GM10266 (cell line): ENCODE data around the gene CYP24A1.

Experiments
- DNase-seq: peaks from one replicate; pipeline ENCODE4 v3.0.0; 2012; ENCODE audit errors: extremely low spot score
- CTCF ChIP-seq: IDR thresholded peaks from 2 replicates; pipeline ENCODE4 v1.5.1; 2012; ENCODE audit warnings: mild to moderate bottlenecking, low read depth; ENCODE audit not compliant: control insufficient read depth, insufficient read depth; ENCODE audit errors: missing control alignments

The CYP24A1 gene

GRCh38 chr20:54108326-54108642, 65.5 kb downstream of the CYP24A1 start:
- TF ChIP-seq CTCF, result no peak
- DNase-seq, result no peak

DNA sequence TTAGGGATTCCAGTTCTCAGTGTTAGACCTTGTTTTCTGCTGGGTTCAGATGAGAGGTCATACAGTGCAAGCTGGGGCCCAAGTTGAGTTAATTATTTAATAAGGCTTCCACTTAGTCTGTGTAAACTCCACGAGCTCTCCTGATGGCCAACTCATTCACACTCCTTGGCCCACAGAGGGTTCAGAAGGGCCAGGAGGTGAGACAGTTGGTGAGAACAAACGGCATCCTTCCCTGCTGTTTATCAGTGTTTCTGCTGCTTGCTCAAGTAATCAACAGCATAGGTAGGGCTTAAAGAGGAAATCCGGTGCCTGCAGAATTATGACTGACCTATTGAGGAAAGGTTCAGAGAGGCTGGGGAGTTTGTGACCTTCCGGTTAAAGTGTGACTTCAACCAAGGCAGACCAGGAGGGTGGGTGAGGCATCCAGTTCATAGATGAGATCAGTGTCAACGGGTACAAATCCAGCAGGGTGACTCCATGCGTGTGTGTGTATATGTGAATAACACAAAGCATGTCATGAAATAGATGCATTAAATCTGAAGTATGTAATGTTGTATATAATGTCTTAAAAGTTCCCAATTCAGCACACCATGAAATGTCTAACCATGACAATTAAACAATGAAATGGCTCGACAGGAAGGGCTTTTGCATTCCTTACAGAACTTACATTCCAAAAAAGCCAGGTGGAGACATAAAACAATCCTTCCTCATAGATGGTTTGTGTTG, 66.0 kb downstream of the CYP24A1 start:
- no peak for DNase-seq
- TF ChIP-seq CTCF, result no peak

GRCh38 chr20:54107181-54107580, 66.6 kb downstream of the CYP24A1 start:
- no peak for TF ChIP-seq CTCF
- DNase-seq, result no peak

- DNase-seq, result no peak
- TF ChIP-seq CTCF, result no peak
These were observed 67.6 kb downstream of the CYP24A1 start for GRCh38 chr20:54106162-54106561.

DNA sequence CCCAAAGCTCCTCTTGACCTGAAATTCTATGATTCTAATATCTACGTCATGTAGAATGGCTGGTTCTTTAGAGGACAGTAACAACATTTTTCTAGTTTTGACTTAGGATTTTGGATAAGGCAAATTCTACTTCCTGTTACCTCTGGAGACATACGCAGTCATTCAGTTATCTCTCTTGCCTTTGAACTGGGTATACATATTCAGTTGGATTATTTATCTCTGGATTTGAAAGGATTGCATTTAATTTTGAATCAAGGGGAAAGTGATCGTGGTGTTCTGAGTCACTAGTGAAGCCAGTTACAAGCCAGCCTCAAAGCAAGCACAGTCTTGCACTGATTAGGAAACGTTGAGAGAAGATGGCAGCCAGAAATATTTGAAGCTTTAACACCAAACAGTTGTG, 68.1 kb downstream of the CYP24A1 start:
- no peak for DNase-seq
- TF ChIP-seq CTCF, result no peak

DNA sequence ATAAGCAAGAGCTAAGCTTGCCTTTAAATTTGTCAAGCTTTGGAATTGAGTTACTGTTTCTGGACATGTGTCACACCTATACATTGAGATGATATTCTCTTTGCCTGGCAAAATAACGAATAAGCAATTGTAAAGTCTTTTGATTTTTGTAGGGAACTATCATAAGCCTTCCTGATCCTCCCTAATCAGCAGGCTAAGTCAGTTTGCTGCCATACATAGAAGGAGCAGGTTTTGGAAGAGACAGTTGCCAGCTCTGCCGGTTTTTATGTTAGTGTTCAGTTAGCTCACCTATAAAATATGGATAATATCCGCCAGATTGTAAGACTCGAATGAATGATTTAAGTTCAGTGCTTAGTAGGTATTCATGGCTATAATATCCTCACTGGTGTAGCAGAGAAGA, 69.0 kb downstream of the CYP24A1 start:
- no peak for DNase-seq
- no peak for TF ChIP-seq CTCF

DNA sequence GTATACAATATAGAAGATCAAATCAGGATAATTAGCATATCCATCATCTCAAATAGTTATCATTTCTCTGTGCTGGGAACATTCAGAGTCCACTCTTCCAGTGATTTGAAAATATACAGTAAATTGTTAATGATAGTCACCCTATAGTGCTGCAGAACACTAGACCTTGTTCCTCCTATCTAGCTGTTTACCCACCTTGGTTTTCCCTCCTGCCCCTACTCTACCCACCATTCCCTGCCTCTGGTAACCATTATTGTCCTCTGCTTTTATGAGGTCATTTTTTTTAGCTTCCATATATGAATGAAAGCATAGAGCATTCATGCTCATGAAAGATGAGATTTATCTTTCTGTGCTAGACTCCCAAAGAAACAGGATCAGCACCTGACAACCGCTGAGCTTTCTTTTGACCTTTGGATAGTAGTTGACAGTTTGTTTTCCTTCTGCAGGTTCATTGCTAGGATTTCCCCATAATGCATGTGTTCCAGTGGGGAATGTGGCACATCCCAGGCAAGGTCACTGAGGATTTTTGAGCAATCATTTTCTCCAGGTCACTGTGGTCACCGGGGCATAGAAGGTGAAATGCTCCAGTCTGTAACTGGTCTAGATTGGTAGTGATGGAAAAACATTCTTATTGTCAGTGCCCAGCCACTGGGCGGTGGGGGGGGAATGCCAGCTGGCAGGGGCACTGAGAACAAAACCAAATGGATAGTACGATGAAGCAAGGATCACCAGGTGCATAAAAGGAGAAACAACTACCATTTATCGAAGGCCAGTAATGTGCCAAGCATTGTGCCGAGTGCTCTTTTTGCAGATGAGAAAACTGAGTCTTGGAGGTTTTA, 69.8 kb downstream of the CYP24A1 start:
- no peak for DNase-seq
- TF ChIP-seq CTCF, result no peak
